ENCODE measurements around the gene SF3B5.

- TF ChIP-seq, protein P1, sequence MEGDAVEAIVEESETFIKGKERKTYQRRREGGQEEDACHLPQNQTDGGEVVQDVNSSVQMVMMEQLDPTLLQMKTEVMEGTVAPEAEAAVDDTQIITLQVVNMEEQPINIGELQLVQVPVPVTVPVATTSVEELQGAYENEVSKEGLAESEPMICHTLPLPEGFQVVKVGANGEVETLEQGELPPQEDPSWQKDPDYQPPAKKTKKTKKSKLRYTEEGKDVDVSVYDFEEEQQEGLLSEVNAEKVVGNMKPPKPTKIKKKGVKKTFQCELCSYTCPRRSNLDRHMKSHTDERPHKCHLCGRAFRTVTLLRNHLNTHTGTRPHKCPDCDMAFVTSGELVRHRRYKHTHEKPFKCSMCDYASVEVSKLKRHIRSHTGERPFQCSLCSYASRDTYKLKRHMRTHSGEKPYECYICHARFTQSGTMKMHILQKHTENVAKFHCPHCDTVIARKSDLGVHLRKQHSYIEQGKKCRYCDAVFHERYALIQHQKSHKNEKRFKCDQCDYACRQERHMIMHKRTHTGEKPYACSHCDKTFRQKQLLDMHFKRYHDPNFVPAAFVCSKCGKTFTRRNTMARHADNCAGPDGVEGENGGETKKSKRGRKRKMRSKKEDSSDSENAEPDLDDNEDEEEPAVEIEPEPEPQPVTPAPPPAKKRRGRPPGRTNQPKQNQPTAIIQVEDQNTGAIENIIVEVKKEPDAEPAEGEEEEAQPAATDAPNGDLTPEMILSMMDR (IDR thresholded peaks at IDR 0.05): no peak
- TF ChIP-seq POLR2A (IDR thresholded peaks at IDR 0.05): no peak
Observed at GRCh38 chr6:144069506-144069905, 25.9 kb downstream of the SF3B5 start.
